GM12801 (cell line): Measurements from ENCODE around the gene MYO18B.

Source experiments
- CTCF ChIP-seq: IDR thresholded peaks from one replicate; pipeline ENCODE4 v1.5.1; 2011; ENCODE audit warnings: control low read depth; ENCODE audit not compliant: insufficient read length; ENCODE audit errors: extremely low read depth

Gene MYO18B

DNA sequence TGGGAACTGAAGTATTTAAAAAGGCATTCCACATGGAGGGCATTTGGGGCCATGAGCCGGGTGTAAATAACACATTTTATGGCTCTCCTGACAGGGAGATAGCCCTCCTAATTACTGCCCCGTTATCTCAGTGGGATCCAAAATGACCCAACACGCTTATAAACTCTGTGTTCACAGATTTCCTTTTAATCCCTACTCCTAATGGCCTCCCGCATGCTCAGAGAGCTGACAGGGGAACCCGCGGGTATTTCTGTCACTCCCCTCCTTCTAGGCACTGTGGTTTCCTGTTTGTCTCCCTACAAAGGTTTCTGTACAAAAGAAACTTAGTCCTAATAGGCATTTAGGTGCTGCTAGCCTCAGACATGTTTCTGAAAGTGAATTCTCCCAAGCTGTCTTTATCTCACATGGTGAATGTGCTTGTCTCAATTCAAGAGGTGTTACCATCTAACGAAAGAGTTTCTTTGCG is 224.5 kb downstream of the MYO18B start:
- TF ChIP-seq CTCF, result no peak

DNA sequence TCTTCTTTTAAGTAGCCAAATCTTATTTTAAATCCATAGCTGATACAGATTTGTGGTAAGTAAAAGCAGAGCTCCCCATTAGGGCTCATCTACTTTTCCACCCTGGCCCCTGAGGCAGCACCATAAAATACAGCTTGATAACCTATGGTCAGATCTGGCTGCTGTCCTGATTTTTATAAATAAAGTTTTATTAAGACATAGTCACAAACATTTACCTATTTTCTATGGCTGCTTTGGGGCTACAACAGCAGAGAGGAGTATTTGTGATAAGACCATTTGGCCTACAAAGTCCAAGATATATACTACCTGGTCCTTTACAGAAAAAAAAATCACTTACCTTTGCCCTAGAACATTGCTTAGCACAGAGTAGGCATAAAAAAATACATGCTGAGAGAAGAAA is 227.3 kb downstream of the MYO18B start:
- no peak for TF ChIP-seq CTCF

DNA sequence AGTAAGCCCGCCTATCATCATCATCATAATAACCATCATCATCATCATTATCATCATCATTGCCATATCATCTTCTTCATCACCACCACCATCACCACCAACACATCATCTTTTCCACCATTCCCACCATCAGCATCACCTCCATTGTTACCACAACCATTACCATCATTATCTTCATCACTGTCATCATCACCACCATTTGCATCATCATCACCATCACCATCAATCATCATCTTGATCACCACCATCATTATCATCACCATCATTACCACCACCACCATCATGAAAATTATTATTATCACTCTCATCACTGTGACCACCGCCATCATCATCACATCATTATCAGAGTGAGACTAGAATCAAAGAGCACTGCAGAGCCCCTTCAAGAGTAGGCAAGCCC is 227.9 kb downstream of the MYO18B start:
- no peak for TF ChIP-seq CTCF

- TF ChIP-seq CTCF, result no peak
Measured at GRCh38 chr22:25970374-25970911, 228.5 kb downstream of the MYO18B start.

- TF ChIP-seq CTCF, result no peak
Measured at GRCh38 chr22:25970999-25971811, 229.2 kb downstream of the MYO18B start.

GRCh38 chr22:25972397-25972796 is 230.4 kb downstream of the MYO18B start:
- TF ChIP-seq CTCF, result no peak

DNA sequence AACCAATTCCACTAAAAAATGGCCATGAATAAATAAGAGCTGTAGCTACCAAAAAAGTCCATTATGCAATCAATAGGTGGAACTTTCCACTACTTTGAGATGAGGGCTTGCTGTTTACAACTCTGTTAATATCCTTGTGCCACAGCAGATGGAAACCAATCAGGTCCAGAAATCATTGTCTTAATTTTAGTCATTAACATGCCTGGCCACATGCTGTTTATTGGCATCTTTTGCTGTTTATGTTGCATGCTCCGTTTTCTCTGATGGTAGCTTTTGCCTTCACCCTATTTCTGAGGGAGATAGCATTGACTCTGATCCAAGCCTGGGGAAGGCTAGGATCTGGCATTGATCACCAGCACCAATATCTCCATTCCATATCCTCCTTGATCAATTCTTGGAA is 234.4 kb downstream of the MYO18B start:
- TF ChIP-seq CTCF, result no peak
